NCI-H146 treated with DMSO at 0.1 percent for 48 hours (cell line): ENCODE measurements around the gene FILIP1L.

ENCODE experiments used
- DNase-seq: peaks from one replicate; lab custom pipeline; 2025; ENCODE audit not compliant: unreplicated experiment; lab: John Stamatoyannopoulos, UW

Gene FILIP1L

DNA sequence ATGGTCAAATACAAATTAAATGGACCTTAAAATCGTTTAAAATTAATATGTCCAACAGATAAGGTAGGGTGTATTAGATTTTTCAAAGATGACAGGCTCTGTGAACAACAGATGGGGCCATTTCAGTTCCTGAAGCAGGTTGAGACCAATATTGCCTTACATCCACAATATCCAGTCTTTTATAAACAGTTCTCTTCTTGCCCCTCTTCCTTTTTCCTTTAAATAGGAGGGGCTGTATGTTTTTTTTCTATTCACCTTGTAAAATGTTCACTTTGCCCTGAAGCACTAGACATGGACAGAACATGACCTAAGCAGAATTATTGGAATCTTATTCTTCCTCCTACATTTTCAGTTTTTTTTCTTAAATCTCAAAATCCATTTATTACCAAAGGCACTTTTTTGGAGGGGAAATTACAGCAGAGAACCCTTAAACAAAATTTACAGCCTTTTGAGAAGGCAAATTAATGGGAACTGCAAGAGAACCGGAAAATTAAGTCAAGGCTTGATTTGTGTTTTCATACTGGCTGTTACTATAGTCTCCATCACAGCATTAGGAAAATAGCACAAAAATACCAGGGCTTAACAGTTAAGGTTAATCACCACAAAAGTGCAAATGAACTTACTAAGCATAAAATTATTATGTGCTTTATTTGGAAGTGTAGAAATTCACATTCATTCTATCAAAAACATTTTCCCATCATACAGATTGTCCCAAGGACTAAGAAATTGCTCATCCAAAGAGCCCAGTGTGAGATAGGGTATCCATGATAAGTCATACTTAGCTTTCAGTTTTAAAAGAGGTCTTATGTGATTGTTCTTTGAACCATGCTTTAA, 240.8 kb downstream of the FILIP1L start:
- no peak for DNase-seq

DNA sequence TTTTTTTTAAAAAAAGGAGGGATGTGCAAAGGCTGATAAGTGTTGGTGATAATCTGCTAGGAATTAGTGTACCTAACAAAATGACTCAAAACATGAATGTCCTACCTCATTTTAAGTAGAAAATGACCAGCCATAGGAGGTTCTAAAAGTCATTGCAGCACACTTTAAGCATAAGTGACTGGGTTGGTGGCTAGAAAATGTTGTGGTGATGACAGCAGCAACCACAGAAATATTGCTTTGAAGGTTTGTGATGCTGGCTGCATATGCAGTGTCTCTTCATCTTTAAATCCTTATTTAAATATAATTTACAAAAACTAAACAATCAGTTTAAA, 241.4 kb downstream of the FILIP1L start:
- no peak for DNase-seq

DNA sequence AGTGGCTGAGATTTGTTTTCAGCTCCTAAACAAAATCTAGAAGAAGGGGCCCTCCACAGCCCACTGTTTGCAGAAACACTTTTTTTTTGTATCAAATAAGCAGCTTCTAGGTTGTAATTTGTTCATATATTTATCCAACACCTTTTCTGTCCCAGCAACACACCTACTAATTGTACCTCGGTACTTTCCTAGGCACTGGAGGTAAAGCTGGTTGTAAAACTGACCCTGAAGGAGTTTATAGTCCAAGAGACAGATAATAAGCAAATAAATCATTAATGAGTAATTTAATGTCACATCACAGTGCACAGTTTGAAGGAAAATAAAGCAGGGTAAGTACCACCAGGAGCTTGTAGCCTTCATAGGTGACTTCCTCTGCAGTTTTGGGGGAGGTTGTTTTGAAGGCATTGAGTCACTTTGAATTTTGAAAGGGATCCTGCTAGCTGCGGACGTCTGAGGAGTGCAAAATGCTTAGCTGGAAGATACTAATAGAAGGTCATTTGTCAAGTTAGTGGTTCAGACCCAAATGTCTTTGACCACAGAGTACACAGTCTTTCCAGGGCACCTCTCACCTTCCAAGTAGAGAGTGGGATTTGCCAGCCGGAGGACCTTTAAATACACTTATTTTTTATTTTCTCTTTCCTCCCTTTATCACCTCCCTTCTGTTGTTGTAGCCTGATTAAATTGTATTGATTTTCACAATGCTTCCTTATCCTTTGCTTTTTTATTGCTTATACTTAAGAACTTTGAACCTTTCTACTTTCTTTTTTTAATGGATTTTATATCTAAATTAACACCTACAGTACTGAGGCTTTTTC, 242.9 kb downstream of the FILIP1L start:
- DNase-seq: no peak

DNA sequence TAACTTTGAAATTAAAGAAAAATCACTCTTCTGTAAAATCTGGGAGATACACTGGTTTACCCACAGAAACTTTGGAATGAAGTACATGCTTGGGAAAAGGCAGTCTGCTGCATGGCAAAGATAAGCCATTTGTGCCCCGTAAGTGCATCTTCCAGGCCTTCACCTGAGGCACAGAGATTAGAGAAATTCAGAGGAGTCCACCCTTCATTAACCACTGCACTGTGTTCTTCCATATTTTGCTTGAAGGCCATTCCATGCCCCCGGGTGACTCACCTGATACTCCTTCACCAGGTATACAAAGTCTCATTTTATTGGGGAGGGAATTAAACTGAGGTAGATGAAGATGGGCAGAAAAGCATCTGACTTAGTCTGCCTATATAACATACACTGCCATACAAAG, 243.6 kb downstream of the FILIP1L start:
- no peak for DNase-seq

DNA sequence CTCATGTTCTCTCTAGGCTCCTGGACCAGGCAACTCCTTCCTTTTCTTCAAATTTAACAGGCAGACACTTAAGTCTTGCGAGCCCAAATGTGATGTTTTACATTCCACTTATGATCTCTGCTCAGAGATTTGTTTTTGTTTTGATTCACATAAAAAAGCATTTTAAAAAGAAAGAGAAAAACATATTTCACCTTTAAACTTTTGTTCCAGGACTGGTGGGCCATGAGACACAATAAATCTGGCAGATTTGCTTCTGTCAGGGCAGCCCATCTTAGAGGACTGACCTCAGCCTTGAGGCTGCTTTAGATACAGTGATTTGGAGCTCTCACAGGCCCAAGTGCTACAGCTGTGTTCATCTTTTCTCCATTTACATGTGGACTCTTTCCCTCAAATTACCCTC, 244.7 kb downstream of the FILIP1L start:
- DNase-seq: no peak

DNA sequence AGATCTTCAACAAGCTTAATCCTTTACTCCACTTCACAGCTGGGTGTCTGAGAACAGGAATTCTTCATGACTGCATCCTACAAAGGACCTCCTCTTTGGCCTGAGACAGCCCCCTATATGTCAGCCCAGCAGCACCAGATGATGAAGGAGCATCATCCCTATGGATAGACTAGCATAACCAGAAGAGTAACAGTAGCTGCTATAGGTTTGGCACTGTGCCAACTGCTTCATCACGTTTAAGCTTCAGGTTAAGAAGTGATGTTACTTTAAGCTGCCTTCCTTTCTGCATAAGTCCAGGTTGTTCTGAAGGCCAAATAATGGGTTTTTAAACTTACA, 246.0 kb downstream of the FILIP1L start:
- DNase-seq: no peak

DNA sequence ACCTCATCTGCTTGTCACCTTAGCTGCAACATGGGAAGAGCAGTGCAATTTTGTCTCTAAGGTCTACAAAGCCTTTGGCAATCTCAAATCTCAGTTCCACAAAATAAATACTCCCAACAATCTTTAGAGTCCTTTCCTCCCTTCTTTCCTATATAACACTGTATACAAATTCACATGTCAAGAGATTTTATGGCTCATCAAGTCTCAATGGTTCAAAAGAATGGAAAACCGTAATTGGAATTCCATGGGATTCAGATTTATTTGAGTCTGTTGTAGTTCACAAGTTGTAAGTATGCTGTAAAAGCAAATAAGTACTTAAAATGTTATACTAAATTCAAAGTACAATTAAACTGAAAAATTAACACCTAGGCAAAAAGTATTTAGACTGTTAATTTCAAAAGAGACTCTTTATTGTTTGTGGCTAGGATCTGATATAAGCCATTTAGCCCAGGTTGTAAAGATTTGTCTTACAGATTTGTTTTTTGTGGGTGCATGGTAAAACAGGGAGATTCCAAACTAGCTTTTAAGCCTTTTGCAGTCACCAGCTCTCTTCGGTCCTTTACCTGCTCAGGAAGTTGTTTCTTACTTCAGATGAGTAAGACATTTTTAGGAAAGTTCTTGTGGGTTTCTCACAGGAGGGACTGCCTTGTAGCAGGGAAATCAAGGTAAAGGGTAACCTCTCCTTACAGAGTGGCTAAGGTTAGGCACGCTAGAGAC, 246.5 kb downstream of the FILIP1L start:
- DNase-seq: no peak

DNA sequence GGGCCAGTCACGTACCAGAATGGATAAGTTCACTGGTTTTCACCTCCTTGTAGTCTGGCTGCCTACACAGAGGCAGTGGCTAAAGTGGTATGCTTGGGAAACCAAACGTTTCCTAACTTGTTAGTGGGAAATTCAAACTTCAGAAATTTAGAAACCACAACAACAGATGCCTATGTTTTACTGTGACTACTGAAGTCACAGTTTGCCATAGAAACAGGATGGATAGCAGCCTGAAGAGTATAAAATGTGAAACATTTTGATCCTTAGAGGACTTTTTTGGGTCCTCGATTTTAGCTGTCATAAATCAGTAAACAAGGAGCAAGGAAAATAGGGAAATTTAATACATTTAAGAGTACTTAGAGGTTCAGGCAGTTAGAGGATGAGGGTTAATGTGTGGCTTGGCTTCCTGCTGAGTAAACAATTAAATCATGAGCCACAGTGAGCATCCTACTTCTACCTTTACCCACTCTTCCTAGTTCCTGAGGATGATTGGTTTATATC, 248.0 kb downstream of the FILIP1L start:
- peak; percentile 9 for DNase-seq

DNA sequence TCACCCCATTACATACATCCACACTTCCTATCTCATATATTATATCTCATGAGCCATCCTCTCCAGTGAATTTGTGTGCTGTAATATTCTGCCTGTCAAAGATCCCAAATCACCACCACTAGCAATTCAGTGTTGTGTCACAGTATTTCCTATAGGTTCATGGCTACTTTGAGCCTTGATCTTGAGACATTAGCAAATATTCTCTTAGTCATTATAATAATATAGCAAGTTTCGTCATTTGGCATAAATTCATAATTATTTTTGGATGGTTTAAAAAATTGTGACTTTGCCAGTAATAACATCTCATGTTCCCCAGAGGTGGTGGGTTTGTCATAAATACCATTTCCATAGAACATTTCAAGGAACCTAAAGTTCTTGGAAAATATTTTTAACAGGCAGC, 249.0 kb downstream of the FILIP1L start:
- DNase-seq: no peak

DNA sequence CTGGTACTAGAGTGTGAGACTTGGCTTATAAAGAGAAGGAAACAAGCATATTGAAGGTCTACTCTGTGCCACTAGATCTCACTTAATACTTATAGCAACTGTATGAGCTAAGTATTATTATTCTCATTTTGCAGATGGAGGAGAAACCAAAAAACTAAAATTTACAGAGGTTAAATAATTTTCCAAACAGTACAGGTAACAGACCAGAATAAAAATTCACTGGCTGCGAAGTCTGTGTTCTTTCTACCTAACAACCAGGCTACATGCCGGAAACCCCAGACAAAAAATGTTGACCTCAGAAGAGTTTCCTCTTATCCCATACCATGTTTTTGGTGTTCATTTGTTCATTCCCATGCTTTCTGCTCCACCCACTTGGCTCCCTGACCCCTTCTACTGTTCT, 250.0 kb downstream of the FILIP1L start:
- DNase-seq: no peak

DNA sequence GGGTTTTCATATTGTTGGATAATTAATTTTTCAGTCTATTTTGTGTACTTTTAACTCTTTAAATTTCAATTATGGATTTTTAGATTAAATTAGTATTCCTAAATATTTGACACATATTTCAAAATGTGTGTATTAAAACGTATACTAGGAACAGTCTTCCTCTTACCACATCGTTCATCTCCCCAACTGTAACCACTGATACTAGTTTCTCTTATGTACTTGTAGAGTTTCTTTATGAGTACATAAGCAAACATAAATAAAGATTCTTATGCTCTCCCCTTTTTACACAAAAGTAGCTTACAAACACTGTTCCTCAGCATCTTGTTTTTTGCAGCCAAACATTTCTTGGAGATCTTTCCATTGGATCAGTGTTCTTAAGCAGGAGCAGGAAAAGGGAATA, 250.7 kb downstream of the FILIP1L start:
- DNase-seq: no peak

DNA sequence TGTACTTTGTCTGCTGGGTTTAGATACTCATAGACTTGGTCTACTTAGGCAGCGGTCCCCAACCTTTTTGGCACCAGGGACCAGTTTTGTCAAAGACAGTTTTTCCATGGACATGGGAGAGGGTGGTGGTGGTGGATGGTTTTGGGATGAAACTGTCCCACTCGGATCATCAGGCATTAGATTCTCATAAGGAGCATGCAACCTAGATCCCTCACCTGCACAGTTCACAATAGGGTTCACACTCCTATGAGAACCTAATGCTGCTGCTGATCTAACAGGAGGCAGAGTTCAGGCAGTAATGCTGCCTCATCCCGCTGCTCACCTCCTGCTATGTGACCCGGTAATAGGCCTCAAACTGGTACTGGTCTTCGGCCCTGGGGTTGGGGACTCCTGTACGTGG, 251.3 kb downstream of the FILIP1L start:
- DNase-seq: no peak

DNA sequence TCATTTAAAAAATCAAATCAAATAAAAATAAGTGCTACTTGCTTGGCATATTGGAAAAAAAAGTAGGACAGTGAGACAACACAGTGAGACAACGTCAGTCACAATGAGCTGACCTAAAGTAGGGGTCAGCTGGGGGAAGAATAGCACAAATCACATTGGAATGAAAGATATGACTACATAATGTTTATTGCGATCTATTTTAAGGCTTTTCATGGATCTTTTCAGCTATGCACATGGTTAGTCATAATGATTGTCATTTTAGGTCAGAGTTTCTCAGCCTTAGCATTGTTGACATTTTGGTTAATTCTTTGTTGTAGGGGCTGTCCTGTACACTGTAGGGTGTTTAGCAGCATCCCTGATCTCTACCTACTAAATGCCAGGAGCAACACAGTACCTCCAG, 252.1 kb downstream of the FILIP1L start:
- no peak for DNase-seq

DNA sequence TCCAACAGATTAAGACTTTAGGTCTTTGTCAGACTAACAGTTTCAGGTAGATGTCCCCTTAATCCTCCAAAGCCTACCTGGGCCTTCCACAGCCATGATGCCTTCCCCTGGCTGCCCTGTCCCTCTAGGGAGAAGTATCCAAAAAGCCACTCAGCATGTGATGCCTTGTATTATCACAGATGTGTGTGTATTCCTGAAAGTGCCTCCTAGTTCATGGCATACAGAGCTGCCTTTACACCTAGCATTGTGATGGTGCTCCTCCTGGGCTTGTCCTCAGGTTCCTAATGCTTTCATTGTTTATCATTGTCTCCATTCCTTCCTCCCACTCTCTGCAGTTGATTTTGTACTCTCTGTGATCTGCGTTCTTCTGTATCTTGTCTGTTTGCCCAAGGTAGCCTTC, 253.1 kb downstream of the FILIP1L start:
- DNase-seq: no peak

DNA sequence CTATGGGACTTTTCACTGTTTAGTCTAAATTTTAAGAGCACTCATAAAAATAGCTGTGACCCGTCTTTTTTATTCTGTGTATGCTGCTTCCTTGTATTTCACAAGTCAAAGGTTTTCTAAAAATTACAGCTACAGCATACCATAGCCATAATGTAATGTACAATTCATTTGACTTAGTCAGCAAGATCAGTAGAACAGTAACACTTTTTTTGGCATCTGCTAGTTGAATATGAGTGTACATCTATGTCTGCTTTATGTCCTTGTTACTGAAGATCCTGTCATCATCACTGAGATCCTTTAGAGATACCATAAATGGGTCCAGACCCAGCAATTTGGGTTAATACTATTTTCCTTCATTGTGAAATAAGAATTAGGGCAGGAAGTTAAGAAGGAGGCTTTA, 254.5 kb downstream of the FILIP1L start:
- DNase-seq: no peak

DNA sequence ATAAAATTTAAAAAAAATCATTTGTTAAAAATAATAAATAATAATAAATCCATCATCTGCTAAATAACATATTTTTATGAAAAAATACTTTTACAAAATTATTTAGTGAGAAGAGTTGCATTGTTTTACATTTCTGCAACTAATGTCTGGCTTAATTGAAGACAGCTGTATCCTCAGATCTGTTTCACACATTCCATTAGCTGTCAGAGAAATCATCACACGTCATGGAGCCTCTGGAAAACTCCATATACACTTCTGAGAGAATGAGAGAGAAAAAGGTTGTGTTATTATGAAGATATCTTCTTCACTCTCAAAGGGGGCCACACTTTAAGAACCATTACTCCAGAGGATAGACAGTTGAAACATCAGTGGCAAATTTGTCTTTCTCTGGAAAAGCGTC, 255.8 kb downstream of the FILIP1L start:
- no peak for DNase-seq

DNA sequence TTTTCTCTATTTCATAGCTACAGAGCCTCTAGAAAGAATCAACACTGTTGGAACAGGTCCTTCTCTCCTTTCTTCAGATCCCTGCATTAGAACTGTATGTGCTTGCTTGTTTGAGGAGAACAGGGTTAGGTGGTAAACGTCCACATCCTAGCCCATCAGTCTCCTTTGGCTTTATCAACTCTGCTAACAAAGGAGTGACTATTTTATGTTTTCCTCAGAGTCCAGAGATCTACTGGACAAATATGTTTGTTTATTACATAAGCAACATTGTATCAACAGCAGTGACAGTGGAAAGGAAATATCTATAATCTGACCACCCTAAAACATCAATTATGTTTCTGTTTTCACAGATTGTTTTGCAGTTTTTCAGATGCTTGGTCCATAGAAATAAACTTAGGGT, 257.0 kb downstream of the FILIP1L start:
- no peak for DNase-seq

DNA sequence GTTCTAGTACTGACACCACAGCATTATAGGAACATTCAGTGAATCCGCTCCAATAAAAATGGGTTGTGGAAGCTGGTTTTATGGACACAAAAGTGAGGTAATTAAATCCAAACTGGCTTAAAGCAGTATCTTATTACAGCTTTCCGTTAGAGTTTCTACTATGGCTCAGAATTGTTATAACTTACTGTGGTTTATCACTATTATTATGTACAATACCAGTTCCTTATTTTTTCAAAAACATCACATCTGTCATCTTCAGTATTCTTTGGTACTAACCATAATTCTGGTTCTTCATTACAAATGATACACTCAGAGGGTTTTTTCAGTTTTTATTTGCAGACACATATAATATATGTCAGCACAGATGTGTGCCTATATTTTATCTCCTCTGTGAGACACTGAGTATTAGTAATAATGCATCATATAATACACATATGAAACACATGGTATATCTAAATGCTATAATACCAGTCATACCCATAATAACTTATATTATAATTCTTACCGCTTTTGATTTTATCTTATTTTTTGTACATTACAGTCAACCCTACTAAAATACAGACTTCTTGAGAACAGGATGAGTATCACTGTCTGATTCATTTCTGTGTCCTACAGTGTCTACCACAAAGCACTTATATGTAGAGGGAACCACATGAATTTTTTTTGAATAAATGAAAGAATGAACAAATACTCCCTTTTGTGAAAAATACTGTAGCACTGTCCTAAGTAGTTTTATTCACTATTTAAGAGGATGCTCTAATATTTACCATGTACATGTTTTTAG, 257.7 kb downstream of the FILIP1L start:
- no peak for DNase-seq

DNA sequence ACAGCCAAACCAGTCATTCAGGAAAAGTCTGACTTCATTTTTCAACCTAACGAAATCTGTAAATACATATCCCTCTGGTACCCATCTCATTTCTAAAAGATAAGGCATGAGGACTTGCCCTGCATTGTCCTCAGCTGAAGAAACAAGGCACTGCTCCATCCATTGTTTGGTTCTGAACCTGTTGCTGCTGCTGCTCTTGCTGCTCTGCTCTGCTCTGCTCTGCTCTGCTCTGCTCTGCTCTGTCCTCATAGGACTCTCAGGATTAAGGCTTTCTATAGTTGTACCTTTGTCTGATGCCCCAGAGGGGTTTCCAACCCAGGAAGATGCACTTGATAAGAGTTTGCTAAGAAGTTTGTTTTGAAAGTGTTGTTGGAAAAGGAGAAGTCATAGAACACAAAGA, 258.4 kb downstream of the FILIP1L start:
- no peak for DNase-seq

DNA sequence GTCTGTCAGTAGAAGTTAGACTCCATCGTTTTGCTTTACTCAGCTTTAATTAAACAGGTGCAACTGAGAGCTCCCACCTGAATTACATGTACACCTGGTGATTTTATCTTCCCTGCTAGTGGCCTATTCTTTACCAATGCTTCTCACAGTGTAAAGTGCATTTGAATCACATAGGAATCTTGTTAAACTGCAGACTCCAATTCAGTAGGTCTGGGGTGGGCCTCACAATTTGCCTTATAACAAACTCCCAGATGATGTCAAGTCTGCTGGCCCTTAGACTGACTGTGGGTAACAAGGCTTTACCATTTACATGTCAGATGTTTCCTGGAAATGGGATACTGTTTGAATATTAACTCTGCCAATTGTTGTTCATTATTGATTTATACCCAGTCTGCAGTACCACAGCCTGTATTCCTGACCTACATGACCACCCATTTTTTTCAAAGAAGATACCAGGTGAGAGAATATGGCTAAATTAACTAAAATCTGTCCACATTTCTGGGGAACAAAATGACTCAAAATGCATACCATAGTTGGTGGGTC, 259.5 kb downstream of the FILIP1L start:
- DNase-seq: peak; percentile 87

DNA sequence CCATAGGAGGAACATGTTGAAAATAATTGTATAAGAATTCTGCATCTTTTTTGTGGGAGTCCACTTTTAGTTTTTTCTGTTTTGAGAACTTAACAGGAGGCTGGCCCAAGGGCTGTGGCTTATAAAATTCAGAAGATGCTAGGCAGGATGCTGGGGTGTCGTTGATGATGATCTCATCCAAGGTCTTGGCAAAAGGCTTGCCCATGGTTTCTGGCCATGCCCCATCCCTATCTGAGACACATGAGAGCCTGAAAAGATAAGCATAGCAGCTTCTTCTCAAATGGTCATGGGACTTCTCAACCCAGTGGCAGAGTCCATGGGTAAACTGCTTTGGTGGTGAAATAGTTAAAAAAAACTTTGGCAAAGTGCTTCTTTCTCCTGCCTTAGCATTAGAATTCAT, 261.4 kb downstream of the FILIP1L start:
- DNase-seq: no peak
